ENCODE results near the gene PML. TPM values are rescaled to one million over a fixed set of nuclear protein-coding genes. Genes with fewer than 3 reads are reported as not detected.
"Not testable (repeated sequence)": the region's sequence is repeated elsewhere in the genome, so short reads cannot be mapped to it uniquely, and the experiment has no call there.

Gene PML
- polyA plus RNA-seq, 1 experiment: 14.3 TPM

- no peak for DNase-seq (ENCODE audit: low read depth)
- no peaks in the 10 kb centered on the region for H3K36me3 ChIP-seq (ENCODE audit: control insufficient read depth, insufficient read depth, low read length)
- ChIA-PET CTCF (interaction anchor here (0.7 to 10.5 kb wide), 19 partner anchors 8 to 274 kb away, joined by 3 to 163 read pairs (median 7); no protein-coding TSS in a partner anchor), POLR2A (interaction anchor here (0.9 kb wide), 1 partner anchor 71 kb away, joined by 3 read pairs; no protein-coding TSS in a partner anchor)
- H3K4me3 ChIP-seq (ENCODE audit: low read depth, low read length): no peak overlapping the region
- H3K27me3 ChIP-seq (ENCODE audit: control insufficient read depth, insufficient read depth, low read length): no peaks in the 10 kb centered on the region
- no peak for TF ChIP-seq CTCF (IDR thresholded peaks at IDR 0.05; ENCODE audit: insufficient read depth, low read depth, low read length)
Observed at GRCh38 chr15:74053517-74053916, 59.0 kb downstream of the PML start.

GRCh38 chr15:74053941-74054529 lies 59.5 kb downstream of the PML start:
- peak; percentile 76 for TF ChIP-seq CTCF (IDR thresholded peaks at IDR 0.05; ENCODE audit: insufficient read depth, low read depth, low read length)
- ChIA-PET CTCF (interaction anchor here (0.6 to 10.5 kb wide), 21 partner anchors 9 to 273 kb away, joined by 3 to 163 read pairs (median 6); no protein-coding TSS in a partner anchor), POLR2A (interaction anchor here (0.9 kb wide), 1 partner anchor 71 kb away, joined by 3 read pairs; no protein-coding TSS in a partner anchor)
- DNase-seq (ENCODE audit: low read depth): peak; percentile 51
- Histone ChIP-seq H3K4me3 (ENCODE audit: low read depth, low read length) (no peak overlapping the region), H3K27me3 (ENCODE audit: control insufficient read depth, insufficient read depth, low read length) (no peaks in the 10 kb centered on the region), H3K36me3 (ENCODE audit: control insufficient read depth, insufficient read depth, low read length) (no peaks in the 10 kb centered on the region)

- ChIA-PET POLR2A (interaction anchor here (1.2 kb wide), 1 partner anchor 15 kb away, joined by 3 read pairs; no protein-coding TSS in a partner anchor), CTCF (interaction anchor here (0.9 to 10.5 kb wide), 7 partner anchors 9 to 263 kb away, joined by 3 to 163 read pairs (median 63); no protein-coding TSS in a partner anchor)
- no peak for TF ChIP-seq CTCF (IDR thresholded peaks at IDR 0.05; ENCODE audit: insufficient read depth, low read depth, low read length)
- Histone ChIP-seq H3K27me3 (ENCODE audit: control insufficient read depth, insufficient read depth, low read length) (no peaks in the 10 kb centered on the region), H3K36me3 (ENCODE audit: control insufficient read depth, insufficient read depth, low read length) (no peaks in the 10 kb centered on the region), H3K4me3 (ENCODE audit: low read depth, low read length) (no peak overlapping the region)
- no peak for DNase-seq (ENCODE audit: low read depth)
Observed at GRCh38 chr15:74055804-74056203, 61.3 kb downstream of the PML start.

GRCh38 chr15:74056330-74056729 lies 61.8 kb downstream of the PML start:
- CTCF ChIA-PET: interaction anchor here (0.9 to 10.5 kb wide), 4 partner anchors 67 to 262 kb away, joined by 3 to 163 read pairs (median 64); no protein-coding TSS in a partner anchor
- not testable (repeated sequence) for DNase-seq (ENCODE audit: low read depth); H3K36me3 ChIP-seq (ENCODE audit: control insufficient read depth, insufficient read depth, low read length); H3K27me3 ChIP-seq (ENCODE audit: control insufficient read depth, insufficient read depth, low read length); H3K4me3 ChIP-seq (ENCODE audit: low read depth, low read length)
- POLR2A ChIA-PET: interaction anchor here (1.2 kb wide), 1 partner anchor 16 kb away, joined by 3 read pairs; no protein-coding TSS in a partner anchor

GRCh38 chr15:74059050-74059833 lies 64.7 kb downstream of the PML start:
- POLR2A ChIA-PET: not testable (repeated sequence)
- CTCF ChIA-PET: interaction anchor here (1.4 kb wide), 1 partner anchor 86 kb away, joined by 5 read pairs; no protein-coding TSS in a partner anchor

GRCh38 chr15:74060251-74060650 lies 65.7 kb downstream of the PML start:
- Histone ChIP-seq H3K27me3 (ENCODE audit: control insufficient read depth, insufficient read depth, low read length) (0 out of 2 replicates have a peak, but pooled peaks cover 2% of the 10 kb centered on the region), H3K4me3 (ENCODE audit: low read depth, low read length) (no peak overlapping the region), H3K36me3 (ENCODE audit: control insufficient read depth, insufficient read depth, low read length) (no peaks in the 10 kb centered on the region)
- no peak for DNase-seq (ENCODE audit: low read depth)
- no peak for TF ChIP-seq CTCF (IDR thresholded peaks at IDR 0.05; ENCODE audit: insufficient read depth, low read depth, low read length)
- ChIA-PET CTCF (no interaction called here), POLR2A (no interaction called here)

More at GRCh38 chr15:74059050-74059833, 64.7 kb downstream of the PML start:
- H3K4me3 ChIP-seq (ENCODE audit: low read depth, low read length); H3K36me3 ChIP-seq (ENCODE audit: control insufficient read depth, insufficient read depth, low read length); H3K27me3 ChIP-seq (ENCODE audit: control insufficient read depth, insufficient read depth, low read length); DNase-seq (ENCODE audit: low read depth): not testable (repeated sequence)
